Measurements from ENCODE around the gene BDKRB2. TPM values are rescaled to one million over a fixed set of nuclear protein-coding genes. Genes with fewer than 3 reads are reported as not detected.

BDKRB2 gene
- total RNA-seq, 1 experiment from 2014 or later: 3.0 TPM

DNA sequence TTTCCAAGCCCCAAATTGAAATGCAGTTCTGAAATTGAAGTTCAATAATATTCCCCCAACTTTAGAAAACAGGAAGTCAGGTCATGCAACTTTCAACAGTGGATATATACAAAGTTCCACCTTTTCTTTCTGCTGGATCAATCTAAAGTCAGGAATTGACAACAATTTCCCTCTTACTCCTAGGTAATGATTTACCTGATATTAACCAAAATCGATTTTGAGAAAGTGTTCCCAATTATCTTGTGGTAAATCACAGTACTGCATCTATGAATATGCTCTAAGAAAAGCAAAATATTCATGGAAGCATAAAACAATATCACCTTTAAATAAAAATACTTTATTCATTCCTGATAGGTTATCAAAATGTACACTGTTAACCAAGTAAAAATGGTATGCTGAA, 79.8 kb downstream of the BDKRB2 start:
- Histone ChIP-seq H3K4me3 (ENCODE audit: insufficient read depth, low read depth, low read length) (no peak overlapping the region), H3K27me3 (ENCODE audit: control insufficient read depth, insufficient read depth, low read length) (no peaks in the 10 kb centered on the region), H3K36me3 (replicated peaks; ENCODE audit: control insufficient read depth, insufficient read depth, low read length) (peaks cover 2% of the 10 kb centered on the region; the same call in 1 of the 2 replicates)
- DNase-seq: no peak

DNA sequence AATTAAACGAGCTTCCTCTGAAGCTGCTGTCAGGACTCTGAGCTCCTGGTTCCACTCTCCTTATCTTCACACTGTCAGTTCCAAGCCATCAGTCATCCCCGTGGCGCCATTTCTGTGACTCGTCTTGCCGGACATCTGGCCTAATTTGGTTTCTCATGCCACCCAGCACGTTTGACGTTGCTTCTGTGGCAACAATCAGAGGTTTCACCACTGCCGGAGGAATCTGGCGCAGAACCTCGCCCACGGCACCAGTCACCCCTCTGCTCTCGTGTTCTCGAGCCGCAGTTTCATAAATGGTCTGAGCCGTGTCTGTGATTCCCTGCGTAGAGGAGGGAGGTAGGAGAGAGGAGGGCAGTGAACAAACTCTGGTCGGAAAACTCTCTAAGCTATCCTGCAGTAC, 81.0 kb downstream of the BDKRB2 start:
- Histone ChIP-seq H3K36me3 (replicated peaks; ENCODE audit: control insufficient read depth, insufficient read depth, low read length) (peaks cover 2% of the 10 kb centered on the region; the same call in 1 of the 2 replicates), H3K27me3 (ENCODE audit: control insufficient read depth, insufficient read depth, low read length) (no peaks in the 10 kb centered on the region), H3K4me3 (ENCODE audit: insufficient read depth, low read depth, low read length) (no peak overlapping the region)
- DNase-seq: no peak

DNA sequence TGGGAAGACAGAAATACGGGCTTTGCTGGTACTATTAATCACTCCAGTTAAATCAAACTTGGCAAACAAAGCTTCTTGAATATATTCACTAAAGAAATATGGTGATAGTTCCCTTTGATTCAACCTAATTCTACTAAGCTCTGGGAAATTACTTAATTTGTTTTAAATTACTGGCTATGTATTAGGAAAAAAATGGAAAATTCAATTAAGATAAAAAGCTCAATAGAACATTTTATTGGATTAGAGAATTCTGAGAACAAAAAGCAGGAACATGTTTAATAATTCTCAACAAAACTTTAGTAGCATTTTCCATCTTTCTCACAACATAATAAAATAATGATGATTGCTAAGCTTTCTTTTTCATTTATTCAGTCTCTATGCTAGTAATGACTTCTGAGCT, 81.6 kb downstream of the BDKRB2 start:
- no peak for DNase-seq
- Histone ChIP-seq H3K27me3 (ENCODE audit: control insufficient read depth, insufficient read depth, low read length) (no peaks in the 10 kb centered on the region), H3K4me3 (ENCODE audit: insufficient read depth, low read depth, low read length) (no peak overlapping the region), H3K36me3 (replicated peaks; ENCODE audit: control insufficient read depth, insufficient read depth, low read length) (peaks cover 2% of the 10 kb centered on the region; the same call in 1 of the 2 replicates)

DNA sequence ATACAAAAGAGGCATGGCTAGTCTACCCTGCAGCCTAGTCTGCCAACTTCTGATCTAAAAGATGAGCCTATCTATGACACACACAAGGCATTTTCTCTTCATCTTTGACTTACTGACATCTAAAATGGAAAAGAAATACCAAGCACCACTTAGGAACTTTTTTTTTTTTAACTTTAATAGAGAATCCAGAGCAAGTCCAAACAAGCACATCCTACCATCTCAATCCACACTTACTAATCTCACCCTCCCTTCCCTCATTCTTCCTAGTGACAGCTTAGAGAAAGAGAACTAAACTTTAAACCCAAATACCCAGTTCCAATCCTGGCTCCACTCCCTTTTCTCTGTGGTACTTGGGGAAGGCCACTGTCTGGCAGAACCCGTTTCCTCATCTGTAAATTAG, 83.2 kb downstream of the BDKRB2 start:
- no peaks in the 10 kb centered on the region for H3K27me3 ChIP-seq (ENCODE audit: control insufficient read depth, insufficient read depth, low read length)
- no peak for DNase-seq
- no peak overlapping the region for H3K4me3 ChIP-seq (ENCODE audit: insufficient read depth, low read depth, low read length)
- H3K36me3 ChIP-seq (replicated peaks; ENCODE audit: control insufficient read depth, insufficient read depth, low read length): peaks cover 2% of the 10 kb centered on the region; the same call in 1 of the 2 replicates

Other genes starting within 250 kb of the BDKRB2 start
- gene C14orf132, start 165.5 kb upstream of the BDKRB2 start, total RNA-seq (2014; rRNA removed; shearing (Covaris generic)): 12.1 and 12.5 TPM in 2 replicates
- gene BDKRB1, start 51.4 kb downstream of the BDKRB2 start, total RNA-seq (2014; rRNA removed; shearing (Covaris generic)): 0.41 and 1.4 TPM in 2 replicates
- gene ATG2B, start 158.5 kb downstream of the BDKRB2 start, total RNA-seq (2014; rRNA removed; shearing (Covaris generic)): 7.1 and 10.0 TPM in 2 replicates
- 48.4 and 50.2 TPM in 2 replicates for gene GSKIP, start 158.7 kb downstream of the BDKRB2 start, total RNA-seq (2014; rRNA removed; shearing (Covaris generic))
- gene AK7, start 187.3 kb downstream of the BDKRB2 start, total RNA-seq (2014; rRNA removed; shearing (Covaris generic)): 2.1 and 2.2 TPM in 2 replicates